Activated T-cell treated with anti-CD3 and anti-CD28 coated beads, Interleukin-2, amount 50 U/mL, for 48 hours (primary cell): ENCODE data around the gene MGLL.

Experiments
- DNase-seq, 2 experiments: peaks; one replicate each; pipeline ENCODE4 v3.0.0-alpha.2; 2020

Gene MGLL

GRCh38 chr3:127809211-127809610, 13.1 kb downstream of the MGLL start:
- DNase-seq, result no peak

- DNase-seq, result no peak
Observed at GRCh38 chr3:127808197-127808596, 14.1 kb downstream of the MGLL start.

GRCh38 chr3:127805026-127805753, 17.1 kb downstream of the MGLL start:
- no peak for DNase-seq

- DNase-seq, result no peak
Observed at GRCh38 chr3:127804141-127804540, 18.2 kb downstream of the MGLL start.

GRCh38 chr3:127803619-127804018, 18.7 kb downstream of the MGLL start:
- DNase-seq, result no peak

GRCh38 chr3:127802606-127803005, 19.7 kb downstream of the MGLL start:
- DNase-seq, result no peak

GRCh38 chr3:127801731-127802313, 20.5 kb downstream of the MGLL start:
- DNase-seq, result no peak

GRCh38 chr3:127800508-127800907, 21.8 kb downstream of the MGLL start:
- peak in 1 of 2 experiments; percentile 22 for DNase-seq

- no peak for DNase-seq
Observed at GRCh38 chr3:127799476-127800222, 22.7 kb downstream of the MGLL start.

GRCh38 chr3:127798716-127799115, 23.6 kb downstream of the MGLL start:
- no peak for DNase-seq

GRCh38 chr3:127796831-127797150, 25.5 kb downstream of the MGLL start:
- no peak for DNase-seq

- no peak for DNase-seq
Observed at GRCh38 chr3:127796045-127796830, 26.1 kb downstream of the MGLL start.

GRCh38 chr3:127794972-127795371, 27.3 kb downstream of the MGLL start:
- DNase-seq, result no peak

GRCh38 chr3:127794402-127794801, 27.9 kb downstream of the MGLL start:
- DNase-seq, result no peak

GRCh38 chr3:127792541-127793292, 29.6 kb downstream of the MGLL start:
- DNase-seq, result no peak

GRCh38 chr3:127791221-127791913, 30.9 kb downstream of the MGLL start:
- DNase-seq, result no peak

GRCh38 chr3:127790882-127791183, 31.5 kb downstream of the MGLL start:
- no peak for DNase-seq

GRCh38 chr3:127789990-127790881, 32.1 kb downstream of the MGLL start:
- no peak for DNase-seq

- no peak for DNase-seq
Observed at GRCh38 chr3:127789051-127789450, 33.3 kb downstream of the MGLL start.

GRCh38 chr3:127788451-127788909, 33.8 kb downstream of the MGLL start:
- no peak for DNase-seq
